ENCODE results near the gene RNF220. TPM values are rescaled to one million over a fixed set of nuclear protein-coding genes. Genes with fewer than 3 reads are reported as not detected.

The RNF220 gene
- total and polyA plus RNA-seq, 12 donors = 41.8 to 82.5 (median 58.0) TPM

DNA sequence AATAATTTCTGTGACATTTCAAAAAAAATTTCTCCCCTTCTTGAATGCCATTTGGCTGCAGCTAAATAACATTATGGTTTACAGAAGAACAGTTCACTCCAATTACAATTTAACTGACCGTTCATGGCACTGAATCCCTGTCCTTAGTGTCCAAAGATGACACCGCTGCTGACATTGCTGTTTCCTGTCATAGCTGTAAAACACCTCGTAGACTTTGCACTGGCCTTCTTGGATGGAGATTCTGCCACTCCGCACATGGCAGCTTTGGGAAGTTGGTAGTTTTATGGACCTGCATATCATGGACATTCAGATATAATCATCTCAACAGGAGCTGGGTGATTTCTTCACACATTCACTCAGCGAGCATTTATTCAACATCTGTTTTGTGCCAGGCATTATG, 274.4 kb downstream of the RNF220 start:
- Histone ChIP-seq H3K27me3 (no peaks in the 10 kb centered on the region), H3K9me3 (no peaks in the 10 kb centered on the region), H3K27ac (no peak overlapping the region), H3K36me3 (no peaks in the 10 kb centered on the region), H3K4me1 (peaks cover 0 to 44% (median 17%) of the 10 kb centered on the region in 9 donors), H3K4me3 (no peak overlapping the region)
- intact Hi-C loops (cut with DNase I) = no loop called here
- TF ChIP-seq, protein P1, sequence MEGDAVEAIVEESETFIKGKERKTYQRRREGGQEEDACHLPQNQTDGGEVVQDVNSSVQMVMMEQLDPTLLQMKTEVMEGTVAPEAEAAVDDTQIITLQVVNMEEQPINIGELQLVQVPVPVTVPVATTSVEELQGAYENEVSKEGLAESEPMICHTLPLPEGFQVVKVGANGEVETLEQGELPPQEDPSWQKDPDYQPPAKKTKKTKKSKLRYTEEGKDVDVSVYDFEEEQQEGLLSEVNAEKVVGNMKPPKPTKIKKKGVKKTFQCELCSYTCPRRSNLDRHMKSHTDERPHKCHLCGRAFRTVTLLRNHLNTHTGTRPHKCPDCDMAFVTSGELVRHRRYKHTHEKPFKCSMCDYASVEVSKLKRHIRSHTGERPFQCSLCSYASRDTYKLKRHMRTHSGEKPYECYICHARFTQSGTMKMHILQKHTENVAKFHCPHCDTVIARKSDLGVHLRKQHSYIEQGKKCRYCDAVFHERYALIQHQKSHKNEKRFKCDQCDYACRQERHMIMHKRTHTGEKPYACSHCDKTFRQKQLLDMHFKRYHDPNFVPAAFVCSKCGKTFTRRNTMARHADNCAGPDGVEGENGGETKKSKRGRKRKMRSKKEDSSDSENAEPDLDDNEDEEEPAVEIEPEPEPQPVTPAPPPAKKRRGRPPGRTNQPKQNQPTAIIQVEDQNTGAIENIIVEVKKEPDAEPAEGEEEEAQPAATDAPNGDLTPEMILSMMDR (IDR thresholded peaks at IDR 0.05) = no peak
- ATAC-seq (no peak), DNase-seq (no peak)
- 93 to 95% methylated on average over 5 of the region's 5 CpGs for WGBS, 2 donors

DNA sequence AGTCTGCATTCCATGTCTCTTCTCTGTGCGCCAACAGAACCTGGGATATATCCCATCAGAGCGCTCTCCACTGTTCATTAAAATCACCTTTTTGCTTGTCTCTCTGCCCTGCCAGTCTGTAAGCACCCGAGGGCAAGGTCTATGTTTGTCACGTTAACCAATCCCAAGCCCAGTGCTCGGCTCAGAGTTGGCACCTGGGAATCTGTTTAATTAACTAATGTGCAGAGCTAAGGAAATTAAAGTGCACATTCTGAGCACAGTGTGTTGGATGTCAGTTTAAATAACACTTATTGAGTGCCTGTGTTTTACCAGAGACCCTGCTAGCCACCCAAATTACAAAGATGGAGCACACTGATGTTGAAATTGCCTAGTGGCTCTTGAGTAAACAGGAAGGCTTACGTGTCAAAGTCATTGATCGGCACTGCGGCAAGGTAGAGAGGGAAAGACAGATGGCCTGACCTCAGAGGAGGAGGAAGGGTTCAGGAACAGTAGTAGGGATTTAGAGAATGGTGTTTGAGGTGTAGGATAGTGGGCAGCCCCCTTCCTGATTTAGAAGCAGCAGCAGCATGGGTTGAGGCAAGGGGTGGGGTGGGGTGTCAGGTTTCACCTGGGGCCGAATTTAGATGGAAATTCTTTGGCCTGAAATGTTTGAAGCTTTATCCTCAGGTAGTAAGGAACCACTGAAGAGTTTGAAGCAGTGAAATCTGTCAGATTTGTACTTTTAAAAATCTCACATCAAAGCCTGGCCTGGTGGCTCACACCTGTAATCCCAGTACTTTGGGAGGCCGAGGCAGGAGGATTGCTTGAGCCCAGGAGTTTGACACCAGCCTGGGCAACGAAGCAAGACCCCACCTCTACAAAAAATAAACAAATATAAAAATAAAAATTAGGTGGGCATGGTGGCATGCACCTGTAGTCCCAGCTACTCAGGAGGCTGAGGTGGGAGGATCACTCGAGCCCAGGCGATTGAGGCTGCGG, 277.1 kb downstream of the RNF220 start:
- H3K4me1 ChIP-seq = peaks cover 0 to 27% (median 3%) of the 10 kb centered on the region in 9 donors
- DNase-seq (no peak), ATAC-seq (no peak)
- no peaks in the 10 kb centered on the region for H3K27me3 ChIP-seq
- H3K4me3 ChIP-seq = no peak overlapping the region
- WGBS, 2 donors = 85 to 86% methylated on average over 14 of the region's 14 CpGs
- H3K27ac ChIP-seq = no peak overlapping the region
- TF ChIP-seq, protein P1 (IDR thresholded peaks at IDR 0.05) = no peak
- no peaks in the 10 kb centered on the region for H3K36me3 ChIP-seq
- no peaks in the 10 kb centered on the region for H3K9me3 ChIP-seq
- intact Hi-C loops (cut with DNase I) = no loop called here

DNA sequence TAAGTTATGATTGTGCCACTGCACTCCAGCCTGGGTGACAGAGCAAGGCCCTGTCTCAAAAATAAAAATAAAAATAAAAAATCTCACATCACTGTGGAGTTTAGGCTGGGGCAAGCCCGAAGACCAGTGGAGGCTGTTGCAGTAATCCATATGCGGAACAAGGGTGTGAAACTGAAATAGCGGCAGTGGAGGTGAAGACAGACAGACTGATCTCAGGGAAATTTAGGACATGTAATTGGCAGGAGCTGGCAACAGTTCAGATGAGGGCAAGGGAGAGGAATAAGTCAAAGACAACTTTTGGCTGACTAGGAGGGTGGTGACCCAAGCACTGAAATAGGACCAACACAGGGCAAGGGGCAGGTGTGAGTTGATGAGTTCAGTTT, 277.8 kb downstream of the RNF220 start:
- intact Hi-C loops (cut with DNase I) = no loop called here
- 94 to 97% methylated on average over 3 of the region's 3 CpGs for WGBS, 2 donors

DNA sequence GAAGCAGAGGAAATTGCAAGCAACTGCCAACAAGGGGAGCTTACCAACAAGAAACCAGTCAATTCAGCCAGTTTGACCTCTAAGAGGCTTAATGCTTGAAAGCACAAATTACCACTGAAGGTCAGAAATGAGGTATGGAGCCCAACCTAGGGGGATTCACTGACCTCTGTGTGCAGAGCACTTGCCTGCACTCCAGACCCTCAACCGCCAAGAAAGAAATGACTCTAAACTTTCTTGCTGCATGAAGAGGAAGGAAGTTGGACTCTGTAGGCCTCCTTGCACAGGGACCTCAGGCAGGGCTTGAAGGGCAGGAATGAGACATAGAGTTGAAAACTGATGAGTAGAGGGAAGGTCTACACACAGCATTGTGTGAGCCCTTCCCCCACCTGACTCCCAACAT, 279.5 kb downstream of the RNF220 start:
- no peaks in the 10 kb centered on the region for H3K9me3 ChIP-seq
- H3K4me1 ChIP-seq = peaks cover 0 to 10% (median 0%) of the 10 kb centered on the region in 9 donors
- TF ChIP-seq, protein P1 (IDR thresholded peaks at IDR 0.05) = no peak
- ATAC-seq (no peak), DNase-seq (no peak)
- no peak overlapping the region for H3K4me3 ChIP-seq
- intact Hi-C loops (cut with DNase I) = no loop called here
- H3K36me3 ChIP-seq = no peaks in the 10 kb centered on the region
- H3K27me3 ChIP-seq = no peaks in the 10 kb centered on the region
- H3K27ac ChIP-seq = no peak overlapping the region
- WGBS, 2 donors = 82 to 100% methylated on average over 1 of the region's 1 CpG

More for the DNA sequence above, 277.8 kb downstream of the RNF220 start:
- ATAC-seq (no peak), DNase-seq (no peak)
- no peaks in the 10 kb centered on the region for H3K9me3 ChIP-seq
- no peaks in the 10 kb centered on the region for H3K27me3 ChIP-seq
- no peak overlapping the region for H3K27ac ChIP-seq
- H3K4me3 ChIP-seq = no peak overlapping the region
- peaks cover 0 to 21% (median 3%) of the 10 kb centered on the region in 9 donors for H3K4me1 ChIP-seq
- TF ChIP-seq, protein P1 (IDR thresholded peaks at IDR 0.05) = no peak
- no peaks in the 10 kb centered on the region for H3K36me3 ChIP-seq

All from heart right ventricle (tissue), 16 donors.